GM12878 (cell line): ENCODE results near the gene LTN1. TPM values are rescaled to one million over a fixed set of nuclear protein-coding genes. Genes with fewer than 3 reads are reported as not detected.

Experiments used
- EZH2 ChIP-seq: IDR thresholded peaks from 2 replicates; pipeline ENCODE4 v1.6.1; 2012; ENCODE audit warnings: low read depth, mild to moderate bottlenecking, control low read depth, inconsistent platforms, low read length, borderline replicate concordance; ENCODE audit not compliant: control insufficient read depth
- LARP7 ChIP-seq: fragments of 450-650 bp; IDR thresholded peaks from 2 replicates; pipeline ENCODE4 v1.6.1; 2017; ENCODE audit warnings: mild to moderate bottlenecking
- MYC ChIP-seq: IDR thresholded peaks from 2 replicates; pipeline ENCODE4 v1.6.1; 2011; ENCODE audit warnings: mild to moderate bottlenecking, low read length, moderate library complexity, inconsistent platforms; ENCODE audit not compliant: insufficient read depth, insufficient replicate concordance, insufficient read length, severe bottlenecking
- NFYB ChIP-seq: IDR thresholded peaks from 2 replicates; pipeline ENCODE4 v1.6.1; 2011; ENCODE audit warnings: low read depth, mild to moderate bottlenecking, low read length, improper control_type of control experiment, moderate library complexity; ENCODE audit not compliant: insufficient read depth
- NR2C2 ChIP-seq: IDR thresholded peaks from 2 replicates; pipeline ENCODE4 v1.6.1; 2011; ENCODE audit warnings: borderline replicate concordance, low read depth; ENCODE audit not compliant: control insufficient read depth, insufficient read length
- POU2F2 ChIP-seq: IDR thresholded peaks from 3 replicates; pipeline ENCODE4 v1.6.1; 2011; ENCODE audit warnings: low read depth, mild to moderate bottlenecking, low read length, borderline replicate concordance
- RAD21 ChIP-seq: IDR thresholded peaks from 2 replicates; pipeline ENCODE4 v1.6.1; 2011; ENCODE audit warnings: mild to moderate bottlenecking, low read depth, low read length, moderate library complexity; ENCODE audit not compliant: insufficient read depth
- SMAD1 ChIP-seq: fragments of 450-650 bp; IDR thresholded peaks from 2 replicates; pipeline ENCODE4 v1.6.1; 2018; ENCODE audit warnings: mild to moderate bottlenecking, low read depth; ENCODE audit not compliant: partially characterized antibody
- SMC3 ChIP-seq: IDR thresholded peaks from 2 replicates; pipeline ENCODE4 v1.6.1; 2011; ENCODE audit warnings: low read length, improper control_type of control experiment, borderline replicate concordance
- SP1 ChIP-seq: IDR thresholded peaks from one replicate; pipeline ENCODE4 v1.6.1; 2011; ENCODE audit warnings: low read depth, low read length
- ZNF384 ChIP-seq: IDR thresholded peaks from 2 replicates; pipeline ENCODE4 v1.6.1; 2012; ENCODE audit warnings: low read depth, mild to moderate bottlenecking, low read length, improper control_type of control experiment, borderline replicate concordance
- polyA plus RNA-seq, 11 experiments: library from polyadenylated mRNA; depleted of rRNA in 4 of 11; unstranded in 6 of 11; stranded (reverse) in 5 of 11; fragments of >200 nt; fragmentation: Nextera tagmentation in 4 of 11; fragmentation: Illumina TruSeq in 1 of 11; extraction: Ambion mirVana in 4 of 11; extraction: Trizol in 1 of 11; gene quantifications; 1 replicate in 1 of 11; 2 replicates in 10 of 11; pipeline versions ENCODE4 v1.2.1 to v1.2.3, GENCODE V29; 2011 to 2016; ENCODE audit warnings: inconsistent platforms in 2 of 11, missing spikeins in 2 of 11, low read depth in 1 of 11
- total RNA-seq, 4 experiments: library from RNA; depleted of rRNA in 3 of 4; stranded (reverse); fragments of >200 nt in 3 of 4; fragmentation: Illumina TruSeq in 1 of 4; extraction: Trizol in 1 of 4; gene quantifications; 2 replicates each; pipeline versions ENCODE4 v1.2.1 to v1.2.3, GENCODE V29; 2013 to 2021
- TF ChIP-seq, protein P1 (sequence below): IDR thresholded peaks from 2 replicates; pipeline ENCODE4 v1.6.1; 2012; ENCODE audit warnings: improper control_type of control experiment, low read depth, low read length; ENCODE audit not compliant: insufficient replicate concordance
- TF ChIP-seq, protein P2 (sequence below): IDR thresholded peaks from 2 replicates; pipeline ENCODE4 v1.6.1; 2012; ENCODE audit warnings: low read depth, low read length, improper control_type of control experiment
- TF ChIP-seq, protein P3 (sequence below): fragments of 450-650 bp; IDR thresholded peaks from 2 replicates; pipeline ENCODE4 v1.6.1; 2017; ENCODE audit warnings: mild to moderate bottlenecking
- TF ChIP-seq, protein P4 (sequence below): IDR thresholded peaks from 2 replicates; pipeline ENCODE4 v1.6.1; 2012; ENCODE audit warnings: mild to moderate bottlenecking, low read depth, low read length

LTN1 gene
- total and polyA plus RNA-seq, 10 of the 15 experiments (the other 5 are each of a cell fraction or from before 2014, with no cell fraction given): 3.5 to 17.3 (median 12.3) TPM

DNA sequence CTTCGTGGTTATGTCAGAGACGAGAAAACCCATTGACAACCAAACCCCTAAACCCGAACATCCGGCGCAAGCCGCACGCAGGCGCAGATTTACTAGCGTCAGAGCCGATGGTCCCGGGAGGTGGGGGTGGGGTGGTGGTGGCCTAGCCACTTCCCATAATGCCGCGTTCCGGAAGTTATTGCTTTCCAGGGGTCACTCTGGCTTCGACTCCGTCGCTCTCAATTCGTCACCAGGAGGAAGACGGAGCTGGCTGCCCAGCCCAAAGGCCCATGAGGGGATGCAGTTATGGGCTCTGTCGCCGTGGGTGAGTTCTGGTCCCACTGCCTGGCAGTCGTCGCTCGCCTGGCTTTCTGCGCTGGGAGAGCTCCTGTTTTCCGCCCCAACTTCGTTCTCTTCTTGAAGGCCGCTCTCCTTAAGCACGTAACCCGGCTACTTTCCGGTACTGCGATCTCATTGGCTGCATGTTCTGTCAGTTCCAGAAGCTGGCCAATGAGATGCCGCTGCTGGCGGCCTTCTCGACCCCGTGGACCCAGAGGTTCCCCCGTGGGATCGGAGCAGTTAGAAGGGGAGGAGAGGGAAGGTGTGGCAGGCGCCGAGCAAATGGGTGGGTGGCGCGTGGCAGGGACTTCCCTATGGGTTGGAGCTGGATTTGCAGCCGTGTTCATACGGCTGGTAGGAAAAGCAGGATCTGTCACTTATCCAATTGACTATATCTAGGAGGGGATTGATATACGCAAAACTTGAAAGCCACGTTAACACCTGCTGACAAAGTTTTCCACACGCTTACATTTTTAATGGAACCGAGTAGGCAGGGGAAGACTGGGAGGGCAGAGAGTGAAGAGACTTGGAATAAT, 32.0 kb upstream of the LTN1 start, which contains the start of gene USP16 (continued):
- TF ChIP-seq, protein P1, sequence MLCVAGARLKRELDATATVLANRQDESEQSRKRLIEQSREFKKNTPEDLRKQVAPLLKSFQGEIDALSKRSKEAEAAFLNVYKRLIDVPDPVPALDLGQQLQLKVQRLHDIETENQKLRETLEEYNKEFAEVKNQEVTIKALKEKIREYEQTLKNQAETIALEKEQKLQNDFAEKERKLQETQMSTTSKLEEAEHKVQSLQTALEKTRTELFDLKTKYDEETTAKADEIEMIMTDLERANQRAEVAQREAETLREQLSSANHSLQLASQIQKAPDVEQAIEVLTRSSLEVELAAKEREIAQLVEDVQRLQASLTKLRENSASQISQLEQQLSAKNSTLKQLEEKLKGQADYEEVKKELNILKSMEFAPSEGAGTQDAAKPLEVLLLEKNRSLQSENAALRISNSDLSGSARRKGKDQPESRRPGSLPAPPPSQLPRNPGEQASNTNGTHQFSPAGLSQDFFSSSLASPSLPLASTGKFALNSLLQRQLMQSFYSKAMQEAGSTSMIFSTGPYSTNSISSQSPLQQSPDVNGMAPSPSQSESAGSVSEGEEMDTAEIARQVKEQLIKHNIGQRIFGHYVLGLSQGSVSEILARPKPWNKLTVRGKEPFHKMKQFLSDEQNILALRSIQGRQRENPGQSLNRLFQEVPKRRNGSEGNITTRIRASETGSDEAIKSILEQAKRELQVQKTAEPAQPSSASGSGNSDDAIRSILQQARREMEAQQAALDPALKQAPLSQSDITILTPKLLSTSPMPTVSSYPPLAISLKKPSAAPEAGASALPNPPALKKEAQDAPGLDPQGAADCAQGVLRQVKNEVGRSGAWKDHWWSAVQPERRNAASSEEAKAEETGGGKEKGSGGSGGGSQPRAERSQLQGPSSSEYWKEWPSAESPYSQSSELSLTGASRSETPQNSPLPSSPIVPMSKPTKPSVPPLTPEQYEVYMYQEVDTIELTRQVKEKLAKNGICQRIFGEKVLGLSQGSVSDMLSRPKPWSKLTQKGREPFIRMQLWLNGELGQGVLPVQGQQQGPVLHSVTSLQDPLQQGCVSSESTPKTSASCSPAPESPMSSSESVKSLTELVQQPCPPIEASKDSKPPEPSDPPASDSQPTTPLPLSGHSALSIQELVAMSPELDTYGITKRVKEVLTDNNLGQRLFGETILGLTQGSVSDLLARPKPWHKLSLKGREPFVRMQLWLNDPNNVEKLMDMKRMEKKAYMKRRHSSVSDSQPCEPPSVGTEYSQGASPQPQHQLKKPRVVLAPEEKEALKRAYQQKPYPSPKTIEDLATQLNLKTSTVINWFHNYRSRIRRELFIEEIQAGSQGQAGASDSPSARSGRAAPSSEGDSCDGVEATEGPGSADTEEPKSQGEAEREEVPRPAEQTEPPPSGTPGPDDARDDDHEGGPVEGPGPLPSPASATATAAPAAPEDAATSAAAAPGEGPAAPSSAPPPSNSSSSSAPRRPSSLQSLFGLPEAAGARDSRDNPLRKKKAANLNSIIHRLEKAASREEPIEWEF: peak; percentile 36
- TF ChIP-seq, protein P2, sequence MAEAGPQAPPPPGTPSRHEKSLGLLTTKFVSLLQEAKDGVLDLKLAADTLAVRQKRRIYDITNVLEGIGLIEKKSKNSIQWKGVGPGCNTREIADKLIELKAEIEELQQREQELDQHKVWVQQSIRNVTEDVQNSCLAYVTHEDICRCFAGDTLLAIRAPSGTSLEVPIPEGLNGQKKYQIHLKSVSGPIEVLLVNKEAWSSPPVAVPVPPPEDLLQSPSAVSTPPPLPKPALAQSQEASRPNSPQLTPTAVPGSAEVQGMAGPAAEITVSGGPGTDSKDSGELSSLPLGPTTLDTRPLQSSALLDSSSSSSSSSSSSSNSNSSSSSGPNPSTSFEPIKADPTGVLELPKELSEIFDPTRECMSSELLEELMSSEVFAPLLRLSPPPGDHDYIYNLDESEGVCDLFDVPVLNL: no peak
- TF ChIP-seq LARP7: no peak
- TF ChIP-seq SMAD1: no peak
- TF ChIP-seq, protein P3, sequence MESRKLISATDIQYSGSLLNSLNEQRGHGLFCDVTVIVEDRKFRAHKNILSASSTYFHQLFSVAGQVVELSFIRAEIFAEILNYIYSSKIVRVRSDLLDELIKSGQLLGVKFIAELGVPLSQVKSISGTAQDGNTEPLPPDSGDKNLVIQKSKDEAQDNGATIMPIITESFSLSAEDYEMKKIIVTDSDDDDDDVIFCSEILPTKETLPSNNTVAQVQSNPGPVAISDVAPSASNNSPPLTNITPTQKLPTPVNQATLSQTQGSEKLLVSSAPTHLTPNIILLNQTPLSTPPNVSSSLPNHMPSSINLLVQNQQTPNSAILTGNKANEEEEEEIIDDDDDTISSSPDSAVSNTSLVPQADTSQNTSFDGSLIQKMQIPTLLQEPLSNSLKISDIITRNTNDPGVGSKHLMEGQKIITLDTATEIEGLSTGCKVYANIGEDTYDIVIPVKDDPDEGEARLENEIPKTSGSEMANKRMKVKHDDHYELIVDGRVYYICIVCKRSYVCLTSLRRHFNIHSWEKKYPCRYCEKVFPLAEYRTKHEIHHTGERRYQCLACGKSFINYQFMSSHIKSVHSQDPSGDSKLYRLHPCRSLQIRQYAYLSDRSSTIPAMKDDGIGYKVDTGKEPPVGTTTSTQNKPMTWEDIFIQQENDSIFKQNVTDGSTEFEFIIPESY: no peak
- TF ChIP-seq, protein P4, sequence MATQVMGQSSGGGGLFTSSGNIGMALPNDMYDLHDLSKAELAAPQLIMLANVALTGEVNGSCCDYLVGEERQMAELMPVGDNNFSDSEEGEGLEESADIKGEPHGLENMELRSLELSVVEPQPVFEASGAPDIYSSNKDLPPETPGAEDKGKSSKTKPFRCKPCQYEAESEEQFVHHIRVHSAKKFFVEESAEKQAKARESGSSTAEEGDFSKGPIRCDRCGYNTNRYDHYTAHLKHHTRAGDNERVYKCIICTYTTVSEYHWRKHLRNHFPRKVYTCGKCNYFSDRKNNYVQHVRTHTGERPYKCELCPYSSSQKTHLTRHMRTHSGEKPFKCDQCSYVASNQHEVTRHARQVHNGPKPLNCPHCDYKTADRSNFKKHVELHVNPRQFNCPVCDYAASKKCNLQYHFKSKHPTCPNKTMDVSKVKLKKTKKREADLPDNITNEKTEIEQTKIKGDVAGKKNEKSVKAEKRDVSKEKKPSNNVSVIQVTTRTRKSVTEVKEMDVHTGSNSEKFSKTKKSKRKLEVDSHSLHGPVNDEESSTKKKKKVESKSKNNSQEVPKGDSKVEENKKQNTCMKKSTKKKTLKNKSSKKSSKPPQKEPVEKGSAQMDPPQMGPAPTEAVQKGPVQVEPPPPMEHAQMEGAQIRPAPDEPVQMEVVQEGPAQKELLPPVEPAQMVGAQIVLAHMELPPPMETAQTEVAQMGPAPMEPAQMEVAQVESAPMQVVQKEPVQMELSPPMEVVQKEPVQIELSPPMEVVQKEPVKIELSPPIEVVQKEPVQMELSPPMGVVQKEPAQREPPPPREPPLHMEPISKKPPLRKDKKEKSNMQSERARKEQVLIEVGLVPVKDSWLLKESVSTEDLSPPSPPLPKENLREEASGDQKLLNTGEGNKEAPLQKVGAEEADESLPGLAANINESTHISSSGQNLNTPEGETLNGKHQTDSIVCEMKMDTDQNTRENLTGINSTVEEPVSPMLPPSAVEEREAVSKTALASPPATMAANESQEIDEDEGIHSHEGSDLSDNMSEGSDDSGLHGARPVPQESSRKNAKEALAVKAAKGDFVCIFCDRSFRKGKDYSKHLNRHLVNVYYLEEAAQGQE: no peak
- TF ChIP-seq NFYB: peak; percentile 98
- TF ChIP-seq POU2F2: peak; percentile 73; the same call in 1 of the 3 replicates
- TF ChIP-seq ZNF384: no peak
- TF ChIP-seq EZH2: no peak
- TF ChIP-seq SMC3: no peak
- peak; percentile 41 for TF ChIP-seq MYC
- peak; percentile 95 for TF ChIP-seq SP1
- no peak for TF ChIP-seq RAD21
- TF ChIP-seq NR2C2: peak; percentile 55
